ENCODE data around the gene MBNL1. TPM values are rescaled to one million over a fixed set of nuclear protein-coding genes. Genes with fewer than 3 reads are reported as not detected.

MBNL1 gene
- total RNA-seq, 1 experiment from 2014 or later, result 140 TPM

DNA sequence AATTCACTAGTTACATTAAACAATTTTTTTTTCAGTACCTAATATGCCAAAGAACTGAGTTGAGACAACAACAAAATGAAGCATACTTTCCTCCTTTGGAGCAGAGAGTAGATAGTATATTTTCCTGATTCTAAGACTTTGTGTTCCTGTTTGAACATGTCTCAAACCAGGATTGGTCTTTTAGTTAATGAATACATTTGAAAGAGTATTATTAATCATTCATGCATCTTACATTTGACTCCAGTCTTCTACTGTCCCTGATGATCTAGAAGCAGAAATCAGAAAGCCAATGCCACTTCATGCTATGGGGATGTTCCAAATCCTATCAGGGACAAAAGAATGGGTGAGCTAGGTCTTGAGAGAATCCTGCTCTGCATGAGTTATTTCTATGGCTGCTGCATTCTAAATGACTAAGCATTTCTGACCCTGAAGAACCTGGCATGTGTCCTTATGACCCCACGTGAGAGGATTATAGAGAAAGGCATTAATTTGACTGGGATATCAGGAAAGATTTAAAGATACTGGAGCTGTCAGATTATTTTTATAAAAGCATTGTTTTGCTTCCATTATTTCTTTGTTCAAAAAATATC lies 32.9 kb upstream of the MBNL1 start:
- in situ Hi-C loops (cut with HindIII; ENCODE audit: low pct_unique_long_range_greater_than_20kb, low sequenced_read_pairs), result no loop called here
- CTCF ChIA-PET, result no interaction called here
- POLR2A ChIA-PET, result interaction anchor here (0.6 kb wide), 1 partner anchor 100 kb away, joined by 3 read pairs; no protein-coding TSS in a partner anchor

DNA sequence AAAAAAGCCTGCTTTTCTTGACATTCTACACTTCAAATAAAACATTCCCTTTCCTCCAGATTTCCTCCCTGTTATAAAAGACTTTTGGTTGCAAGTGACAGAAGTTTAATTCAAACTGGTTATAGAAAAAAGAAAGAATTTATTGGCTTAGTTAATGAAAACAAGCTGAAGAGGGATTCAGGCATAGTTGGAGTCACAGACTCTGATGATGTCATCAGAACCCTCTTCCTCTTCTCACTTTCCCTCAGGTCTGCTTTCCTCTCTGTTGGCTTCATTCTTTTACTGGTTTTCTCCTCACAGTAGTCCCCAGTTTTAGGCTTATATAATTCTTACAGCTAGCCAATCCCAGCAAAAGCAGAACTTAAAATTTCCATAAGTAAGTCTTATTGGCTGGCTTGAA lies 32.0 kb upstream of the MBNL1 start:
- no peak for DNase-seq (ENCODE audit: low read depth, low spot score)
- H3K4me1 ChIP-seq (ENCODE audit: control insufficient read depth, insufficient read depth, low read length), result no peaks in the 10 kb centered on the region
- H3K27me3 ChIP-seq (ENCODE audit: control insufficient read depth, insufficient read depth, low read length), result no peaks in the 10 kb centered on the region; the same call in 1 of the 2 replicates
- H3K9me3 ChIP-seq (ENCODE audit: control insufficient read depth, insufficient read depth, low read depth, low read length), result no peaks in the 10 kb centered on the region
- TF ChIP-seq, protein P1, sequence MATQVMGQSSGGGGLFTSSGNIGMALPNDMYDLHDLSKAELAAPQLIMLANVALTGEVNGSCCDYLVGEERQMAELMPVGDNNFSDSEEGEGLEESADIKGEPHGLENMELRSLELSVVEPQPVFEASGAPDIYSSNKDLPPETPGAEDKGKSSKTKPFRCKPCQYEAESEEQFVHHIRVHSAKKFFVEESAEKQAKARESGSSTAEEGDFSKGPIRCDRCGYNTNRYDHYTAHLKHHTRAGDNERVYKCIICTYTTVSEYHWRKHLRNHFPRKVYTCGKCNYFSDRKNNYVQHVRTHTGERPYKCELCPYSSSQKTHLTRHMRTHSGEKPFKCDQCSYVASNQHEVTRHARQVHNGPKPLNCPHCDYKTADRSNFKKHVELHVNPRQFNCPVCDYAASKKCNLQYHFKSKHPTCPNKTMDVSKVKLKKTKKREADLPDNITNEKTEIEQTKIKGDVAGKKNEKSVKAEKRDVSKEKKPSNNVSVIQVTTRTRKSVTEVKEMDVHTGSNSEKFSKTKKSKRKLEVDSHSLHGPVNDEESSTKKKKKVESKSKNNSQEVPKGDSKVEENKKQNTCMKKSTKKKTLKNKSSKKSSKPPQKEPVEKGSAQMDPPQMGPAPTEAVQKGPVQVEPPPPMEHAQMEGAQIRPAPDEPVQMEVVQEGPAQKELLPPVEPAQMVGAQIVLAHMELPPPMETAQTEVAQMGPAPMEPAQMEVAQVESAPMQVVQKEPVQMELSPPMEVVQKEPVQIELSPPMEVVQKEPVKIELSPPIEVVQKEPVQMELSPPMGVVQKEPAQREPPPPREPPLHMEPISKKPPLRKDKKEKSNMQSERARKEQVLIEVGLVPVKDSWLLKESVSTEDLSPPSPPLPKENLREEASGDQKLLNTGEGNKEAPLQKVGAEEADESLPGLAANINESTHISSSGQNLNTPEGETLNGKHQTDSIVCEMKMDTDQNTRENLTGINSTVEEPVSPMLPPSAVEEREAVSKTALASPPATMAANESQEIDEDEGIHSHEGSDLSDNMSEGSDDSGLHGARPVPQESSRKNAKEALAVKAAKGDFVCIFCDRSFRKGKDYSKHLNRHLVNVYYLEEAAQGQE (IDR thresholded peaks at IDR 0.05; ENCODE audit: insufficient read depth in 1 of 2, low read depth in 2 of 2, low read length in 1 of 2), result no peak
- no peak for TF ChIP-seq SIN3A (IDR thresholded peaks at IDR 0.05; ENCODE audit: borderline replicate concordance, insufficient read depth, low read depth, low read length)
- TF ChIP-seq TCF7L2 (IDR thresholded peaks at IDR 0.05; ENCODE audit: low read depth, low read length), result no peak
- TF ChIP-seq, protein P2, sequence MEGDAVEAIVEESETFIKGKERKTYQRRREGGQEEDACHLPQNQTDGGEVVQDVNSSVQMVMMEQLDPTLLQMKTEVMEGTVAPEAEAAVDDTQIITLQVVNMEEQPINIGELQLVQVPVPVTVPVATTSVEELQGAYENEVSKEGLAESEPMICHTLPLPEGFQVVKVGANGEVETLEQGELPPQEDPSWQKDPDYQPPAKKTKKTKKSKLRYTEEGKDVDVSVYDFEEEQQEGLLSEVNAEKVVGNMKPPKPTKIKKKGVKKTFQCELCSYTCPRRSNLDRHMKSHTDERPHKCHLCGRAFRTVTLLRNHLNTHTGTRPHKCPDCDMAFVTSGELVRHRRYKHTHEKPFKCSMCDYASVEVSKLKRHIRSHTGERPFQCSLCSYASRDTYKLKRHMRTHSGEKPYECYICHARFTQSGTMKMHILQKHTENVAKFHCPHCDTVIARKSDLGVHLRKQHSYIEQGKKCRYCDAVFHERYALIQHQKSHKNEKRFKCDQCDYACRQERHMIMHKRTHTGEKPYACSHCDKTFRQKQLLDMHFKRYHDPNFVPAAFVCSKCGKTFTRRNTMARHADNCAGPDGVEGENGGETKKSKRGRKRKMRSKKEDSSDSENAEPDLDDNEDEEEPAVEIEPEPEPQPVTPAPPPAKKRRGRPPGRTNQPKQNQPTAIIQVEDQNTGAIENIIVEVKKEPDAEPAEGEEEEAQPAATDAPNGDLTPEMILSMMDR (IDR thresholded peaks at IDR 0.05), result no peak
- TF ChIP-seq POLR2AphosphoS5 (IDR thresholded peaks at IDR 0.05; ENCODE audit: low read depth, low read length), result no peak
- intact Hi-C loops (cut with micrococcal nuclease; ENCODE audit: unreplicated experiment), result no loop called here
- ChIA-PET POLR2A (no interaction called here), CTCF (no interaction called here)
- no peak overlapping the region for H3K27ac ChIP-seq (ENCODE audit: low read length)
- in situ Hi-C loops (cut with HindIII; ENCODE audit: low pct_unique_long_range_greater_than_20kb, low sequenced_read_pairs), result no loop called here
- ATAC-seq, result no peak
- no peaks in the 10 kb centered on the region for H3K36me3 ChIP-seq (ENCODE audit: control insufficient read depth, insufficient read depth, low read length)
- BruUV-seq (replicated peaks), result no TSS peak
- H3K4me3 ChIP-seq (ENCODE audit: low read depth in 2 of 2, low read length in 2 of 2), result no peak overlapping the region

More for the DNA sequence above, 32.9 kb upstream of the MBNL1 start:
- TF ChIP-seq POLR2AphosphoS5 (IDR thresholded peaks at IDR 0.05; ENCODE audit: low read depth, low read length) (no peak), TCF7L2 (IDR thresholded peaks at IDR 0.05; ENCODE audit: low read depth, low read length) (no peak), SIN3A (IDR thresholded peaks at IDR 0.05; ENCODE audit: borderline replicate concordance, insufficient read depth, low read depth, low read length) (no peak)
- TF ChIP-seq, protein P2 (IDR thresholded peaks at IDR 0.05), result no peak
- TF ChIP-seq, protein P1 (IDR thresholded peaks at IDR 0.05; ENCODE audit: insufficient read depth in 1 of 2, low read depth in 2 of 2, low read length in 1 of 2), result no peak
- H3K27me3 ChIP-seq (ENCODE audit: control insufficient read depth, insufficient read depth, low read length), result no peaks in the 10 kb centered on the region; the same call in 1 of the 2 replicates
- H3K27ac ChIP-seq (ENCODE audit: low read length), result no peak overlapping the region
- H3K4me3 ChIP-seq (ENCODE audit: low read depth in 2 of 2, low read length in 2 of 2), result no peak overlapping the region
- DNase-seq (ENCODE audit: low read depth, low spot score) (no peak), ATAC-seq (no peak)
- no peaks in the 10 kb centered on the region for H3K4me1 ChIP-seq (ENCODE audit: control insufficient read depth, insufficient read depth, low read length)
- no peaks in the 10 kb centered on the region for H3K9me3 ChIP-seq (ENCODE audit: control insufficient read depth, insufficient read depth, low read depth, low read length)
- intact Hi-C loops (cut with micrococcal nuclease; ENCODE audit: unreplicated experiment), result no loop called here
- BruUV-seq (replicated peaks), result no TSS peak
- H3K36me3 ChIP-seq (ENCODE audit: control insufficient read depth, insufficient read depth, low read length), result no peaks in the 10 kb centered on the region

All from Panc1 (cell line).